Mammary epithelial cell (primary cell): ENCODE results near the gene ADAM11.

ENCODE experiments used
- CTCF ChIP-seq, 2 donors: IDR thresholded peaks in 1 of 2; conservative IDR thresholded peaks in 1 of 2; 2 replicates each; pipeline ENCODE4 v1.5.1; 2011 to 2012; ENCODE audit warnings: inconsistent platforms in 2 of 2, low read length in 2 of 2, mild to moderate bottlenecking in 2 of 2, control low read depth in 1 of 2, low read depth in 1 of 2; ENCODE audit not compliant: insufficient read depth in 1 of 2; ENCODE audit errors: extremely low read depth in 1 of 2
- EZH2 ChIP-seq: IDR thresholded peaks from 2 replicates; pipeline ENCODE4 v1.6.1; 2012; ENCODE audit warnings: low read length, inconsistent platforms, borderline replicate concordance

GRCh38 chr17:44749980-44750318 is 8.8 kb upstream of the ADAM11 start:
- no peak for TF ChIP-seq CTCF (conservative IDR thresholded peaks at IDR 0.05 in 1 of 2, IDR thresholded peaks at IDR 0.05 in 1 of 2; ENCODE audit: extremely low read depth in 1 of 2, insufficient read depth in 1 of 2, low read depth in 1 of 2, low read length in 2 of 2)
- no peak for TF ChIP-seq EZH2
